AG04449 (cell line): ENCODE results near the gene CRYBA1.

ENCODE experiments used
- CTCF ChIA-PET: fragments of 350-600 bp; formaldehyde crosslinking; extraction: SDS; loops from one replicate; lab custom pipeline; 2021; ENCODE audit warnings: antibody characterized with exemption; lab: Yijun Ruan, JAX
- POLR2A ChIA-PET: fragments of 400-600, 350-600 bp; formaldehyde crosslinking; extraction: SDS; loops from one replicate; lab custom pipeline; 2020; ENCODE audit warnings: antibody characterized with exemption, inconsistent platforms; lab: Yijun Ruan, JAX
- DNase-seq: peaks from one replicate; pipeline ENCODE4 v3.0.0-alpha.2; 2010; ENCODE audit warnings: low read depth, low spot score
- H3K4me3 ChIP-seq: 2 replicates; pipeline ENCODE4 v1.5.1; 2011; ENCODE audit warnings: low read depth, mild to moderate bottlenecking, control low read depth, low read length
- TF ChIP-seq, protein P1 (sequence below): IDR thresholded peaks from one replicate; pipeline ENCODE4 v1.5.1; 2011; ENCODE audit warnings: mild to moderate bottlenecking, moderate library complexity, low read length, control low read depth, inconsistent platforms; ENCODE audit not compliant: insufficient read depth; ENCODE audit errors: missing control alignments

The CRYBA1 gene

DNA sequence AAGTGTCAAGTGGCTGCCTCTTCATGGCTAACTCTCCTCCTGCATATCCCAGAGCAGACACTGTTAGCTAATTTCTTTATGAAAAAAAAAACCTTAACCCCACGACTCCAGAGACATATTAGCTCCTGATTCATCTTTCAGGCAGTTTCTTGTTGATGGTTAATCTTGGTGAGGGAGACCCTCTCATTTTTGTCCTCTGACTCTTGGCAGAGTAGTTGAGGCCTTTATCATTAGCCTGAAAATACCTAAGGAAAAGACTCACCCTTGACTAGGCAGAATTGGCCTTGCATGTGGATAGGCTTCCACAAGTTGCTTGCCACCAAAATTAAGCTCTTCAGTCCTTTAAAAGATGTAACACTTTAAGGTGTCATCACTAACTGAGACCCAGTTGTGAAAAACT is 4.0 kb downstream of the CRYBA1 start:
- ChIA-PET POLR2A (interaction anchor here (1.0 to 2.2 kb wide), 6 partner anchors 9 to 102 kb away, joined by 3 to 18 read pairs (median 4); partner anchors contain the start of genes MYO18A and NUFIP2), CTCF (interaction anchor here (0.6 to 4.1 kb wide), 16 partner anchors 8 to 367 kb away, joined by 3 to 31 read pairs (median 8); partner anchors contain the start of gene MYO18A)
- TF ChIP-seq, protein P1, sequence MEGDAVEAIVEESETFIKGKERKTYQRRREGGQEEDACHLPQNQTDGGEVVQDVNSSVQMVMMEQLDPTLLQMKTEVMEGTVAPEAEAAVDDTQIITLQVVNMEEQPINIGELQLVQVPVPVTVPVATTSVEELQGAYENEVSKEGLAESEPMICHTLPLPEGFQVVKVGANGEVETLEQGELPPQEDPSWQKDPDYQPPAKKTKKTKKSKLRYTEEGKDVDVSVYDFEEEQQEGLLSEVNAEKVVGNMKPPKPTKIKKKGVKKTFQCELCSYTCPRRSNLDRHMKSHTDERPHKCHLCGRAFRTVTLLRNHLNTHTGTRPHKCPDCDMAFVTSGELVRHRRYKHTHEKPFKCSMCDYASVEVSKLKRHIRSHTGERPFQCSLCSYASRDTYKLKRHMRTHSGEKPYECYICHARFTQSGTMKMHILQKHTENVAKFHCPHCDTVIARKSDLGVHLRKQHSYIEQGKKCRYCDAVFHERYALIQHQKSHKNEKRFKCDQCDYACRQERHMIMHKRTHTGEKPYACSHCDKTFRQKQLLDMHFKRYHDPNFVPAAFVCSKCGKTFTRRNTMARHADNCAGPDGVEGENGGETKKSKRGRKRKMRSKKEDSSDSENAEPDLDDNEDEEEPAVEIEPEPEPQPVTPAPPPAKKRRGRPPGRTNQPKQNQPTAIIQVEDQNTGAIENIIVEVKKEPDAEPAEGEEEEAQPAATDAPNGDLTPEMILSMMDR: no peak
- no peak overlapping the region for H3K4me3 ChIP-seq
- DNase-seq: peak; percentile 63

DNA sequence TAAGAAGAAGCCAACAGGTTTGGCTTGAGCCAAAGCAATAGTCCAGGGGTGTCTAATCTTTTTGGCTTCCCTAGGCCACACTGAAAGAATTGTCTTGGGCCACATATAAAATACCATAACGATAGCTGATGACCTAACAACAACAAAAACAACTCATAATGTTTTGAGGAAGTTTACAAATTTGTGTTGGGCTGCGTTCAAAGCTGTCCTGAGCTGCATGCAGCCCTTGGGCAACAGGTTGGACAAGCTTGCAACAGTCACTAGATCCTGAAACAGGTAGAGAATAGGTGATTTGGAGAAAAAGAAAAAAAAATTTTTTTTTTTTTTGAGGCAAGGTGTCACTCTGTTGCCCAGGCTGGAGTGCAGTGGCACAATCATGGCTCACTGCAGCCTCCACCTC is 4.5 kb downstream of the CRYBA1 start:
- CTCF ChIA-PET: interaction anchor here (0.6 to 4.1 kb wide), 18 partner anchors 7 to 367 kb away, joined by 3 to 31 read pairs (median 6); partner anchors contain the start of gene MYO18A
- POLR2A ChIA-PET: interaction anchor here (1.0 to 2.2 kb wide), 5 partner anchors 8 to 93 kb away, joined by 3 to 18 read pairs (median 5); partner anchors contain the start of genes MYO18A and NUFIP2
- TF ChIP-seq, protein P1: no peak
- no peak overlapping the region for H3K4me3 ChIP-seq
- DNase-seq: no peak

DNA sequence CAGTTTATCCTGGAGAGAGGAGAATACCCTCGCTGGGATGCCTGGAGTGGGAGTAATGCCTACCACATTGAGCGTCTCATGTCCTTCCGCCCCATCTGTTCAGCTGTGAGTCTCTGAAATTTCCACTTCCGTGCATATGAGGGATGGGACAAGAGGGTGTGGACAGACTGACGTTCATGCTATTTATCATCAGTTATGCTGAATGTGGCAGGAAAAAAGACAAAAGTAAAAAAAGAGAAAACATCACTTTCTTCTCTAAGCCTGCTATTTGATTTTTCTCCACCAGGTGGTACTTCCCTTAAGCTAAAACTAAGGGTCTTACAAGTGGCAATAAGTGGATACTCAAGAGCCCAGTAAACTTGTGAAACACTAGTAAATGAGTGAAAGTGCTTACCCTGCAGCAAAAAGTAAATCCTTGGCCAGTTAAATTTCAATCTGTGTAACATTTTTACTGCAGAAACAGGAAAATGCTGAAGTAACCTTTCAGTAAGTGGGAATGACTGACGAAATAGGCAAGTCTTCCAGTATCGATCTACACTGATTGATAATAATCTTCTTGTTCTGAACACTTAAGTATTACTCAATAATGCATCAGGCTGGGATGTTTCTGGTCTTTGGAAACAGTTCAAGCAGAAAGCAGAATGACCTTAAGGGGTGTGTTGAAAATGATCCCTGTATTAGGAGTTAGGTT is 5.6 kb downstream of the CRYBA1 start:
- no peak for DNase-seq
- H3K4me3 ChIP-seq: no peak overlapping the region
- ChIA-PET CTCF (interaction anchor here (0.8 to 4.1 kb wide), 13 partner anchors 11 to 366 kb away, joined by 3 to 31 read pairs (median 5); partner anchors contain the start of gene MYO18A), POLR2A (interaction anchor here (0.6 kb wide), 2 partner anchors 8 to 117 kb away, joined by 3 read pairs; no protein-coding TSS in a partner anchor)
- TF ChIP-seq, protein P1: no peak

DNA sequence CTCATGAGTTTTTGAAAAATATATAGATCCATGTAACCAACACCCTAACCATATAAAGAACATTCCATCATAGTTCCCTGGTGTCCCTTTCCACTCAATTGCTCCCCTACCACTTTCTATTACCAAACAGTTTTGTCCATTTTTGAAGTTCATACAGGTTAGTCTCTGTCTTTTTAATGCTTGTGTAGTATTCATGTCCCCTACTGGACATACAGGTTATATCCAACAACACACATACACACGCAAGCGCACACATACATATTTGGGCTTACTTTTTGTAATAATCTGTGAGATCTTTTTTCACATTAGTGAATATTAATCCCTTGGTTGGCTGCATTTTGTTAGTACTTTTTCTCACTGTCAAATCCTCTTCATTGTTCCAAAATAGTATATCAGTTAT is 6.4 kb downstream of the CRYBA1 start:
- H3K4me3 ChIP-seq: no peak overlapping the region
- TF ChIP-seq, protein P1: no peak
- DNase-seq: no peak
- ChIA-PET CTCF (no interaction called here), POLR2A (no interaction called here)

DNA sequence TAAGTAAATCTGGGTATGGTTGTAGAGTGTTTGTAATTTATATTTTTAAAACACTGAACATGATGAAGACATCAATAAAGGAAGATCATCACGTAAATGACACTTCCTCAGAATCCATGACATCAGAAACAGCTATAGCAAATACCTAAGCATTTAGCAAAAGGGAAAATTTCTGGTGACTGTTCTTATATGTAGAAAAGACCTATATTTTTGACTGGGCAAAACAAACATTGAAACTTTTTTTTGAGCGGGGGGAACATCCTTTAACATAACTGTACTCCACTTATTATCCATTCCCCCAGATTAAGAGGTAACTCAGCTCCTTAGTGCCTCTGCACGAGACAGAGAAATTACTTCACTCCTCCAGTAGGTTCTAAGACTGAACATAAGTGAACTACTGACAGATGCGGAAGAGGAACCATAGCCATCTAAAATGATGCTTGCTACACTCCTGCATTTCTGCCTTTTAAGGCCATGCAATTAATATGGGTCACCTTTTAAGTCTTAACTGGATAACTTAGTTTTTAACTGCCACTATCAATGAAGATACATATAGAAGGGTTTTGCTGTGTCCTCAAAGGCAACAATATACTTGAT is 9.4 kb downstream of the CRYBA1 start:
- ChIA-PET POLR2A (interaction anchor here (0.5 to 1.6 kb wide), 2 partner anchors 15 to 18 kb away, joined by 3 to 7 read pairs; no protein-coding TSS in a partner anchor), CTCF (interaction anchor here (0.9 to 6.9 kb wide), 12 partner anchors 9 to 140 kb away, joined by 3 to 60 read pairs (median 5); partner anchors contain the start of genes CRYBA1 and MYO18A)

More for the DNA sequence above, 9.4 kb downstream of the CRYBA1 start:
- DNase-seq: no peak
- TF ChIP-seq, protein P1: no peak
- H3K4me3 ChIP-seq: no peak overlapping the region
